ENCODE results near the gene RAB5IF.

The RAB5IF gene

GRCh38 chr20:36613974-36614373, 8.4 kb downstream of the RAB5IF start:
- Histone ChIP-seq H3K9me3 (ENCODE audit: insufficient read depth, low read length, severe bottlenecking) (no peaks in the 10 kb centered on the region), H3K4me3 (ENCODE audit: low read depth in 1 of 2, low read length in 2 of 2) (no peak overlapping the region), H3K9ac (ENCODE audit: low read depth, low read length) (no peak overlapping the region), H3K4me1 (ENCODE audit: insufficient read depth, low read length) (no peaks in the 10 kb centered on the region), H3K79me2 (ENCODE audit: insufficient read depth, low read length) (peaks cover 5% of the 10 kb centered on the region), H3K36me3 (ENCODE audit: insufficient read depth, low read length) (peaks cover 62% of the 10 kb centered on the region), H3K27me3 (ENCODE audit: insufficient read depth, low read length, poor library complexity) (no peaks in the 10 kb centered on the region), H3K27ac (ENCODE audit: low read length) (no peak overlapping the region), H2AFZ (ENCODE audit: low read depth, low read length) (no peak overlapping the region), H4K20me1 (ENCODE audit: insufficient read depth, low read length) (peaks cover 24% of the 10 kb centered on the region; the same call in 1 of the 2 replicates), H3K4me2 (ENCODE audit: insufficient read depth, low read length) (no peak overlapping the region)
- TF ChIP-seq, protein P1, sequence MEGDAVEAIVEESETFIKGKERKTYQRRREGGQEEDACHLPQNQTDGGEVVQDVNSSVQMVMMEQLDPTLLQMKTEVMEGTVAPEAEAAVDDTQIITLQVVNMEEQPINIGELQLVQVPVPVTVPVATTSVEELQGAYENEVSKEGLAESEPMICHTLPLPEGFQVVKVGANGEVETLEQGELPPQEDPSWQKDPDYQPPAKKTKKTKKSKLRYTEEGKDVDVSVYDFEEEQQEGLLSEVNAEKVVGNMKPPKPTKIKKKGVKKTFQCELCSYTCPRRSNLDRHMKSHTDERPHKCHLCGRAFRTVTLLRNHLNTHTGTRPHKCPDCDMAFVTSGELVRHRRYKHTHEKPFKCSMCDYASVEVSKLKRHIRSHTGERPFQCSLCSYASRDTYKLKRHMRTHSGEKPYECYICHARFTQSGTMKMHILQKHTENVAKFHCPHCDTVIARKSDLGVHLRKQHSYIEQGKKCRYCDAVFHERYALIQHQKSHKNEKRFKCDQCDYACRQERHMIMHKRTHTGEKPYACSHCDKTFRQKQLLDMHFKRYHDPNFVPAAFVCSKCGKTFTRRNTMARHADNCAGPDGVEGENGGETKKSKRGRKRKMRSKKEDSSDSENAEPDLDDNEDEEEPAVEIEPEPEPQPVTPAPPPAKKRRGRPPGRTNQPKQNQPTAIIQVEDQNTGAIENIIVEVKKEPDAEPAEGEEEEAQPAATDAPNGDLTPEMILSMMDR (IDR thresholded peaks at IDR 0.05; ENCODE audit: borderline replicate concordance, extremely low read depth, low read length, poor library complexity, severe bottlenecking), result no peak
- TF ChIP-seq EZH2 (IDR thresholded peaks at IDR 0.05; ENCODE audit: borderline replicate concordance, low read depth, low read length, severe bottlenecking), result no peak
- DNase-seq (no peak), ATAC-seq (ENCODE audit: insufficient read depth, low read depth) (no peak)

- H3K79me2 ChIP-seq (ENCODE audit: insufficient read depth, low read length), result no peaks in the 10 kb centered on the region; the same call in 1 of the 2 replicates
- DNase-seq (no peak), ATAC-seq (ENCODE audit: insufficient read depth, low read depth) (no peak; the same call in 2 of the 3 replicates)
- H3K9ac ChIP-seq (ENCODE audit: low read depth, low read length), result no peak overlapping the region
- H2AFZ ChIP-seq (ENCODE audit: low read depth, low read length), result no peak overlapping the region
- peaks cover 19% of the 10 kb centered on the region; the same call in 1 of the 2 replicates for H4K20me1 ChIP-seq (ENCODE audit: insufficient read depth, low read length)
- no peaks in the 10 kb centered on the region for H3K4me1 ChIP-seq (ENCODE audit: insufficient read depth, low read length)
- H3K27ac ChIP-seq (ENCODE audit: low read length), result no peak overlapping the region
- TF ChIP-seq, protein P1 (IDR thresholded peaks at IDR 0.05; ENCODE audit: borderline replicate concordance, extremely low read depth, low read length, poor library complexity, severe bottlenecking), result no peak
- no peaks in the 10 kb centered on the region for H3K27me3 ChIP-seq (ENCODE audit: insufficient read depth, low read length, poor library complexity)
- H3K4me3 ChIP-seq (ENCODE audit: low read depth in 1 of 2, low read length in 2 of 2), result no peak overlapping the region
- no peak overlapping the region for H3K4me2 ChIP-seq (ENCODE audit: insufficient read depth, low read length)
- peaks cover 52% of the 10 kb centered on the region for H3K36me3 ChIP-seq (ENCODE audit: insufficient read depth, low read length)
- H3K9me3 ChIP-seq (ENCODE audit: insufficient read depth, low read length, severe bottlenecking), result no peaks in the 10 kb centered on the region
Observed at GRCh38 chr20:36614781-36615557, 9.4 kb downstream of the RAB5IF start.

DNA sequence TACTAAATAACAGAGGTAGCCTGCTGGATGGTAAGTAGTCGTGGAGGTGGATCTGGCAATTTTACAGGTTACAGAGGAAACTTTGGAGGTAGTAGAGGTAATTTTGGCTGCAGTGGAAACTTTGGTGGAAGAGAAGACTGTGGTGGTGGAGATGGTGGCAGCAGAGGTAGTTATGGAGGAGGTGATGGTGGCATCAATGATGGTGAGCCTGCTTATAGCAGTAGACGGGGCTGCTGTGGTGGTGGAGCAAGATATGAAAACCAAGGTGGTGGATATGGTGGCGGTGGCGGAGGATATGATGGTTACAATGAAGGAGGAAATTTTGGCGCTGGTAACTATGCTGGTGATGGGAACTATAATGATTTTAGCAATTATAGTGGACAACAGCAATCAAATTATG, 15.3 kb downstream of the RAB5IF start:
- H4K20me1 ChIP-seq (ENCODE audit: insufficient read depth, low read length), result no peaks in the 10 kb centered on the region
- no peak overlapping the region for H3K4me3 ChIP-seq (ENCODE audit: low read depth in 1 of 2, low read length in 2 of 2)
- no peak overlapping the region for H3K4me2 ChIP-seq (ENCODE audit: insufficient read depth, low read length)
- H3K9me3 ChIP-seq (ENCODE audit: insufficient read depth, low read length, severe bottlenecking), result no peaks in the 10 kb centered on the region
- no peak overlapping the region for H3K27ac ChIP-seq (ENCODE audit: low read length)
- H3K36me3 ChIP-seq (ENCODE audit: insufficient read depth, low read length), result no peaks in the 10 kb centered on the region
- H3K79me2 ChIP-seq (ENCODE audit: insufficient read depth, low read length), result no peaks in the 10 kb centered on the region
- H2AFZ ChIP-seq (ENCODE audit: low read depth, low read length), result no peak overlapping the region
- H3K27me3 ChIP-seq (ENCODE audit: insufficient read depth, low read length, poor library complexity), result no peaks in the 10 kb centered on the region
- DNase-seq (no peak), ATAC-seq (ENCODE audit: insufficient read depth, low read depth) (no peak)
- no peaks in the 10 kb centered on the region for H3K4me1 ChIP-seq (ENCODE audit: insufficient read depth, low read length)
- H3K9ac ChIP-seq (ENCODE audit: low read depth, low read length), result no peak overlapping the region
- no peak for TF ChIP-seq EZH2 (IDR thresholded peaks at IDR 0.05; ENCODE audit: borderline replicate concordance, low read depth, low read length, severe bottlenecking)
- TF ChIP-seq, protein P1 (IDR thresholded peaks at IDR 0.05; ENCODE audit: borderline replicate concordance, extremely low read depth, low read length, poor library complexity, severe bottlenecking), result no peak
